ENCODE measurements around the gene SIK3.

Gene SIK3

DNA sequence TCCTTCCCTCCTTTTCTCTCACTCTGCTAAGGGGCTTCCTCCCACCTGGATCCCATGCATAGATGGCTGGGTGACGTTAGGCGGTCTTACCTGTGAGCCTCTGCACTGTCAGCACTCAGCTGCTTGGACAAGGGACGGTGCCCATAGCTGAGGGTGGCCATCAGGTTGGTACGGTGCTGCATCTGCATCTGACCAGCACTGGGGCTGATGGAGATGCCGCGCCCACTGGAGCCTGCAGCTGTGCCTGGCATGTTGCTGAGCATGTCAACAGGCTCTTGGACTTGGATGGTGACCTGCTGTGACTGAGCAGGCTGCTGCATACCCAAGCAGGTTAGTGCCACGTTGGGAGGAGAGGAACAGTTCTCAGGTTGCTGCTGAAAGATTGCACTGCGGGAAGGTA is 239.1 kb downstream of the SIK3 start:
- 98% methylated on average over 8 of the region's 8 CpGs for WGBS (ENCODE audit: insufficient coverage)
- Histone ChIP-seq H3K36me3 (ENCODE audit: control insufficient read depth in 4 of 4, insufficient read depth in 4 of 4, low read length in 3 of 4) (peaks cover 24 to 81% (median 62%) of the 10 kb centered on the region in 4 experiments), H3K27ac (ENCODE audit: insufficient read depth in 1 of 2, low read depth in 1 of 2, low read length in 2 of 2, poor library complexity in 1 of 2, severe bottlenecking in 2 of 2) (no peak overlapping the region)

DNA sequence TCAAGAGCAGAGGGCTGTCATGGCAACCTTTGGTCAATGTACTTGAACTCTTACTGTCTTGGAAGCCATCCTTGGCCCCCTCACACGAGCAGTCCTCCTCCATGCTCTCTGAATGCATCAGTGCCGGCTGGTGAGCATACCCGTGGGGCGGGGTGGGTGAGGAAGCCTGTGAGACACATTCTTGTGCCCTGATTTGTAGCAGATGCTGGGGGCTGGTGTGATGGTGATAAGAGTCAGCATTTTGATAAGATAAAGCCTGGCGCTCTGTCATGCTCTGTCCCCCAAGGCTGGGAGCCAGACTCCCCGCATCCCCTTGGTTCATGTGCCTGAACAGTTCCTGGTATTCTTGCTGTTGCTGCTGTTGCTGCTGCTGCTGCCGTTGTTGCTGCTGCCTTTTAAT is 240.3 kb downstream of the SIK3 start:
- POLR2A ChIA-PET, result no interaction called here

More for the DNA sequence above, 239.1 kb downstream of the SIK3 start:
- POLR2A ChIA-PET, result no interaction called here
- Histone ChIP-seq H3K9me3 (ENCODE audit: control extremely low read depth in 1 of 5, control insufficient read depth in 4 of 5, insufficient read depth in 2 of 5, low read depth in 1 of 5, low read length in 4 of 5) (no peaks in the 10 kb centered on the region), H3K4me1 (ENCODE audit: control extremely low read depth in 1 of 4, control insufficient read depth in 4 of 4, insufficient read depth in 4 of 4, low read length in 3 of 4) (peaks cover 1 to 22% (median 16%) of the 10 kb centered on the region in 4 experiments), H3K27me3 (replicated peaks in 2 of 5; ENCODE audit: control insufficient read depth in 4 of 5, insufficient read depth in 5 of 5, low read length in 4 of 5) (no peaks in the 10 kb centered on the region), H3K4me3 (ENCODE audit: control insufficient read depth in 1 of 7, extremely low read depth in 1 of 7, insufficient read depth in 4 of 7, low read depth in 2 of 7, low read length in 6 of 7) (no peak overlapping the region)
- CTCF ChIA-PET, result interaction anchor here (0.9 to 2.1 kb wide), 7 partner anchors 9 to 367 kb away, joined by 3 to 7 read pairs (median 3); no protein-coding TSS in a partner anchor
- DNase-seq, result no peak

DNA sequence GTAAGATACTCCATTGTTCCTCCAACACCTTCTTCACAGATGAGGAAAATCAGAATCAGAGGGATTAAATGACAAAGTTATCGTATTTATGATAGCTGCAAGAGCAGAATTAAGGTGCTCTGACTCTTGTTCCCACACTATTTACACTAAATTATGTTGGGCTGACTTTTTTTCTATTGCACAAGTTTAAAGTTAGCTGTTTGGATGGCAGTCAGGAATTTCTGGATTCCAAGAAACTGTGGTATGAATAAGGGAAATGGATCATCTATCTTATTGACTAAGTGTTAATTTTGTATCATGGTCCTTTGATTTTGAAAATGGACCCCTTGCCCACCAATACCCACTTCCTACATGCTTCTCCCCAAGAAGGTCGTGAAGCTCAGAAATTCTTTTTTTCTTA is 240.9 kb downstream of the SIK3 start:
- H3K9me3 ChIP-seq (ENCODE audit: control extremely low read depth in 1 of 5, control insufficient read depth in 4 of 5, insufficient read depth in 2 of 5, low read depth in 1 of 5, low read length in 4 of 5), result no peaks in the 10 kb centered on the region
- no peak for DNase-seq
- peaks cover 16 to 40% (median 35%) of the 10 kb centered on the region in 4 experiments for H3K4me1 ChIP-seq (ENCODE audit: control extremely low read depth in 1 of 4, control insufficient read depth in 4 of 4, insufficient read depth in 4 of 4, low read length in 3 of 4)
- H3K4me3 ChIP-seq (ENCODE audit: control insufficient read depth in 1 of 7, extremely low read depth in 1 of 7, insufficient read depth in 4 of 7, low read depth in 2 of 7, low read length in 6 of 7), result no peak overlapping the region
- peaks cover 24 to 66% (median 49%) of the 10 kb centered on the region in 4 experiments for H3K36me3 ChIP-seq (ENCODE audit: control insufficient read depth in 4 of 4, insufficient read depth in 4 of 4, low read length in 3 of 4)
- H3K27ac ChIP-seq (ENCODE audit: insufficient read depth in 1 of 2, low read depth in 1 of 2, low read length in 2 of 2, poor library complexity in 1 of 2, severe bottlenecking in 2 of 2), result no peak overlapping the region
- ChIA-PET POLR2A (no interaction called here), CTCF (interaction anchor here (0.7 kb wide), 1 partner anchor 24 kb away, joined by 3 read pairs; no protein-coding TSS in a partner anchor)
- no peaks in the 10 kb centered on the region for H3K27me3 ChIP-seq (replicated peaks in 2 of 5; ENCODE audit: control insufficient read depth in 4 of 5, insufficient read depth in 5 of 5, low read length in 4 of 5)
- WGBS (ENCODE audit: insufficient coverage), result 88% methylated on average over 1 of the region's 2 CpGs

More for the DNA sequence above, 240.3 kb downstream of the SIK3 start:
- 97% methylated on average over 7 of the region's 7 CpGs for WGBS (ENCODE audit: insufficient coverage)
- Histone ChIP-seq H3K4me3 (ENCODE audit: control insufficient read depth in 1 of 7, extremely low read depth in 1 of 7, insufficient read depth in 4 of 7, low read depth in 2 of 7, low read length in 6 of 7) (no peak overlapping the region), H3K27me3 (replicated peaks in 2 of 5; ENCODE audit: control insufficient read depth in 4 of 5, insufficient read depth in 5 of 5, low read length in 4 of 5) (no peaks in the 10 kb centered on the region), H3K27ac (ENCODE audit: insufficient read depth in 1 of 2, low read depth in 1 of 2, low read length in 2 of 2, poor library complexity in 1 of 2, severe bottlenecking in 2 of 2) (no peak overlapping the region), H3K9me3 (ENCODE audit: control extremely low read depth in 1 of 5, control insufficient read depth in 4 of 5, insufficient read depth in 2 of 5, low read depth in 1 of 5, low read length in 4 of 5) (no peaks in the 10 kb centered on the region), H3K36me3 (ENCODE audit: control insufficient read depth in 4 of 4, insufficient read depth in 4 of 4, low read length in 3 of 4) (peaks cover 24 to 70% (median 52%) of the 10 kb centered on the region in 4 experiments), H3K4me1 (ENCODE audit: control extremely low read depth in 1 of 4, control insufficient read depth in 4 of 4, insufficient read depth in 4 of 4, low read length in 3 of 4) (peaks cover 10 to 34% (median 29%) of the 10 kb centered on the region in 4 experiments)
- CTCF ChIA-PET, result interaction anchor here (0.7 to 1.6 kb wide), 5 partner anchors 11 to 67 kb away, joined by 3 to 4 read pairs (median 3); no protein-coding TSS in a partner anchor
- DNase-seq, result no peak

DNA sequence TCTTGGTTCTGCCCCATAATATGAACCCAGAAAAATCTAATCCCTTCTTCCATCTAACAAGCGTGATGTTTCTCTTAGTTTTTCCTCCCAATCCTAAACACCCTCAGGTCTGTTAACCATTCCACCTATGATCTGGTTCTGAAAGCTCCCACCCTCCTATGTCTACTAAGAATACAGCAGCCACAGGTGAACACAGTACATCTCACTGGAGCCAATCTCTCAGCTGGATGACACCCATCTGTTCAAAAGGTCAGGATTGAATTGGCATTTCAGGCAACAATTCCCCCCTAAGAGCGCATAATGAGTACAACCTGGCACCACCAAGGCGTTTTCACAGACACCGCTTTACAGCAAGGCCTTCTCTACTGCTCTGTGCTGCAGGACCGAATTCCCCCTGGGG is 241.8 kb downstream of the SIK3 start:
- CTCF ChIA-PET, result interaction anchor here (0.9 to 9.7 kb wide), 4 partner anchors 10 to 32 kb away, joined by 3 to 97 read pairs (median 6); partner anchors contain the start of gene APOA1
- WGBS (ENCODE audit: insufficient coverage), result 98% methylated on average over 5 of the region's 5 CpGs
- Histone ChIP-seq H3K4me1 (ENCODE audit: control extremely low read depth in 1 of 4, control insufficient read depth in 4 of 4, insufficient read depth in 4 of 4, low read length in 3 of 4) (peaks cover 25 to 49% (median 44%) of the 10 kb centered on the region in 4 experiments), H3K36me3 (ENCODE audit: control insufficient read depth in 4 of 4, insufficient read depth in 4 of 4, low read length in 3 of 4) (peaks cover 16 to 57% (median 43%) of the 10 kb centered on the region in 4 experiments), H3K27me3 (replicated peaks in 2 of 5; ENCODE audit: control insufficient read depth in 4 of 5, insufficient read depth in 5 of 5, low read length in 4 of 5) (no peaks in the 10 kb centered on the region), H3K4me3 (ENCODE audit: control insufficient read depth in 1 of 7, extremely low read depth in 1 of 7, insufficient read depth in 4 of 7, low read depth in 2 of 7, low read length in 6 of 7) (no peak overlapping the region), H3K9me3 (ENCODE audit: control extremely low read depth in 1 of 5, control insufficient read depth in 4 of 5, insufficient read depth in 2 of 5, low read depth in 1 of 5, low read length in 4 of 5) (no peaks in the 10 kb centered on the region), H3K27ac (ENCODE audit: insufficient read depth in 1 of 2, low read depth in 1 of 2, low read length in 2 of 2, poor library complexity in 1 of 2, severe bottlenecking in 2 of 2) (peak overlapping the region in 1 of 2 experiments; percentile 19)
- POLR2A ChIA-PET, result no interaction called here
- no peak for DNase-seq

DNA sequence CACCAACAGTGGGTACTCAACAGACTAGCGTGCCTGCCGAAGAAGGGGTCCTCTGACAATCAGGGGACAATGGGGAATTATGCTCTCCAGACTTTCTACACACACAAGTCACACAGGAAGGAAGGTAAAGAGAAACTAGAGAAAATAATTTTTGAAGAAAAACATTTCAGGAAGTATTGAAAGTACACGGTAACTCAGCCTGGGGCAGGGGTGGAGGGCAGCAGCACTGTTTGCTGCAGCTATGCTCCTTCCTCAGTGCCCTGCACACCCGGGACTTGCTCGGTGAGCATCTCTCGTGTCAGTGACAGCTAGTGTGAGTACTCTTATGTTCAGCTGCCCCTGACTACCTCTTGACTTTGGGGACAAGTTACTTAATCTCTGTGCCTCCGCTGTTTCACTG is 242.8 kb downstream of the SIK3 start:
- no peak overlapping the region for H3K4me3 ChIP-seq (ENCODE audit: control insufficient read depth in 1 of 7, extremely low read depth in 1 of 7, insufficient read depth in 4 of 7, low read depth in 2 of 7, low read length in 6 of 7)
- POLR2A ChIA-PET, result no interaction called here

DNA sequence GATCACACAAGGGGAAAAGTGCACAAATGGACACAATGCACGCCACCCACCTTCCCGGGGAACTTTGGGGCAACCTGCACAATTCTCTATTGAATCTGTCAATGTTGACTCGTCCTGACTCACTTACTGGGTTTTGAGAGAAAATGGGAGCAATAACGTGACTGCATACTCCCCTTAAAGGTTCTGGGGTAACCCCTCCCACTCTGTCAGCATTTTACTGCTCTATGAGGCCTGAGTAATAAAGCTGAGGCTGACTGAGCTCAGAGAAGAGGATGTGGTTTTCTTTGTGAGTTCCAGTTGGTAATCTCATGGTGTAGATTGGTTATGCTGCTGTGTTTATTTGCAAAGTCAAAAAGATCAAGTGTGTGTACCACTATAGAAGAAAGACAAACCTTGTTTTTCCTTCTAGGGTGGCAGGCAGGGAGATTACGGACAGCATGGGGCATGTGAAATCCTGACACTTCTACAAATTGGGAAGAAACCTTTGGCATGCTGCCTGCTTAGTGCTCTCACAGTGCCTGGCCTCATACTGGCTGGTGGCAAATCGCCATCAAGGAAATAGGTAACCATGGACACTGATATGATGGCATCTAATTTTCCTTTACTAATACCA is 244.7 kb downstream of the SIK3 start:
- Histone ChIP-seq H3K4me1 (ENCODE audit: control extremely low read depth in 1 of 4, control insufficient read depth in 4 of 4, insufficient read depth in 4 of 4, low read length in 3 of 4) (peaks cover 40 to 73% (median 72%) of the 10 kb centered on the region in 4 experiments), H3K4me3 (ENCODE audit: control insufficient read depth in 1 of 7, extremely low read depth in 1 of 7, insufficient read depth in 4 of 7, low read depth in 2 of 7, low read length in 6 of 7) (peak overlapping the region in 2 of 7 experiments; percentile 27 to 57), H3K9me3 (ENCODE audit: control extremely low read depth in 1 of 5, control insufficient read depth in 4 of 5, insufficient read depth in 2 of 5, low read depth in 1 of 5, low read length in 4 of 5) (no peaks in the 10 kb centered on the region), H3K27ac (ENCODE audit: insufficient read depth in 1 of 2, low read depth in 1 of 2, low read length in 2 of 2, poor library complexity in 1 of 2, severe bottlenecking in 2 of 2) (peak overlapping the region; percentile 79 to 87), H3K36me3 (ENCODE audit: control insufficient read depth in 4 of 4, insufficient read depth in 4 of 4, low read length in 3 of 4) (peaks cover 4 to 31% (median 25%) of the 10 kb centered on the region in 4 experiments), H3K27me3 (replicated peaks in 2 of 5; ENCODE audit: control insufficient read depth in 4 of 5, insufficient read depth in 5 of 5, low read length in 4 of 5) (no peaks in the 10 kb centered on the region)
- POLR2A ChIA-PET, result interaction anchor here (0.7 to 1.2 kb wide), 5 partner anchors 12 to 146 kb away, joined by 3 to 6 read pairs (median 4); no protein-coding TSS in a partner anchor
- WGBS (ENCODE audit: insufficient coverage), result 39% methylated on average over 4 of the region's 6 CpGs
- DNase-seq, result peak; percentile 89 to 98 (median 97)
- CTCF ChIA-PET, result interaction anchor here (0.7 to 9.7 kb wide), 15 partner anchors 10 to 326 kb away, joined by 3 to 97 read pairs (median 4); partner anchors contain the start of genes APOA1 and APOA5

More for the DNA sequence above, 242.8 kb downstream of the SIK3 start:
- WGBS (ENCODE audit: insufficient coverage), result 15% methylated on average over 4 of the region's 7 CpGs
- no peaks in the 10 kb centered on the region for H3K9me3 ChIP-seq (ENCODE audit: control extremely low read depth in 1 of 5, control insufficient read depth in 4 of 5, insufficient read depth in 2 of 5, low read depth in 1 of 5, low read length in 4 of 5)
- H3K27ac ChIP-seq (ENCODE audit: insufficient read depth in 1 of 2, low read depth in 1 of 2, low read length in 2 of 2, poor library complexity in 1 of 2, severe bottlenecking in 2 of 2), result peak overlapping the region; percentile 26 to 63
- H3K36me3 ChIP-seq (ENCODE audit: control insufficient read depth in 4 of 4, insufficient read depth in 4 of 4, low read length in 3 of 4), result peaks cover 9 to 47% (median 34%) of the 10 kb centered on the region in 4 experiments
- DNase-seq, result peak in 2 of 3 donors; percentile 24 to 32
- no peaks in the 10 kb centered on the region for H3K27me3 ChIP-seq (replicated peaks in 2 of 5; ENCODE audit: control insufficient read depth in 4 of 5, insufficient read depth in 5 of 5, low read length in 4 of 5)
- H3K4me1 ChIP-seq (ENCODE audit: control extremely low read depth in 1 of 4, control insufficient read depth in 4 of 4, insufficient read depth in 4 of 4, low read length in 3 of 4), result peaks cover 32 to 60% (median 54%) of the 10 kb centered on the region in 4 experiments
- CTCF ChIA-PET, result interaction anchor here (0.9 to 9.7 kb wide), 4 partner anchors 11 to 33 kb away, joined by 3 to 97 read pairs (median 6); partner anchors contain the start of gene APOA1
